HG03575 (cell line): Measurements from ENCODE around the gene CDK4.

Experiments used
- ATAC-seq: cut with Tn5 transposase; IDR thresholded peaks from one replicate; pipeline ENCODE4 v1.9.1; 2021; ENCODE audit not compliant: unreplicated experiment, insufficient number of reproducible peaks, low FRiP score; ENCODE audit errors: extremely low read depth

CDK4 gene

DNA sequence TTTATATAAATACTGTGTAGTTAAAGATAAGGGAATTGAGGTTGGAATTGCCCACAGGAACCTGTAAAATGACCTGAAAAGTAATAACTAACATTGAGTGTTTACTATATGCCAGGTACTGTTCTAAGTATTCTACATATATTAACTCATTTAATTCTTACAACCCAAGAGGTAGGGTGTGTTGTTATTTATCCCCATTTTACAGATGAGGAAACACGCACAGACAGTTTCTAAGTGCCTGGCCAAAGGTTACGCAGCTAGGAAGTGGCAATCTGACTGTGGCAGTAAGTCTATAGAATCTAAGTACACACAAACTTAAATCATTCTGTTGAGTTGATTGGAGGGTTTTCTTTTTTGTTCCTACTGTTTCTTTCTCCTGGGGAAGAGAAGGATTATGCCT, 8.3 kb downstream of the CDK4 start:
- no peak for ATAC-seq

- no peak for ATAC-seq
Observed at GRCh38 chr12:57741844-57742738, 10.0 kb downstream of the CDK4 start.

GRCh38 chr12:57741413-57741789, 10.7 kb downstream of the CDK4 start:
- no peak for ATAC-seq

- ATAC-seq, result no peak
Observed at GRCh38 chr12:57740656-57741412, 11.3 kb downstream of the CDK4 start.

- no peak for ATAC-seq
Observed at GRCh38 chr12:57739914-57740538, 12.1 kb downstream of the CDK4 start.

GRCh38 chr12:57739387-57739786, 12.7 kb downstream of the CDK4 start:
- ATAC-seq, result no peak

GRCh38 chr12:57738661-57739237, 13.4 kb downstream of the CDK4 start, which contains the start of gene AGAP2:
AGAP2 (minus strand) TSS chr12:57738742; CDS start chr12:57738246, 496 bp downstream.
- no peak for ATAC-seq

- ATAC-seq, result no peak
Observed at GRCh38 chr12:57737467-57738460, 14.3 kb downstream of the CDK4 start.

DNA sequence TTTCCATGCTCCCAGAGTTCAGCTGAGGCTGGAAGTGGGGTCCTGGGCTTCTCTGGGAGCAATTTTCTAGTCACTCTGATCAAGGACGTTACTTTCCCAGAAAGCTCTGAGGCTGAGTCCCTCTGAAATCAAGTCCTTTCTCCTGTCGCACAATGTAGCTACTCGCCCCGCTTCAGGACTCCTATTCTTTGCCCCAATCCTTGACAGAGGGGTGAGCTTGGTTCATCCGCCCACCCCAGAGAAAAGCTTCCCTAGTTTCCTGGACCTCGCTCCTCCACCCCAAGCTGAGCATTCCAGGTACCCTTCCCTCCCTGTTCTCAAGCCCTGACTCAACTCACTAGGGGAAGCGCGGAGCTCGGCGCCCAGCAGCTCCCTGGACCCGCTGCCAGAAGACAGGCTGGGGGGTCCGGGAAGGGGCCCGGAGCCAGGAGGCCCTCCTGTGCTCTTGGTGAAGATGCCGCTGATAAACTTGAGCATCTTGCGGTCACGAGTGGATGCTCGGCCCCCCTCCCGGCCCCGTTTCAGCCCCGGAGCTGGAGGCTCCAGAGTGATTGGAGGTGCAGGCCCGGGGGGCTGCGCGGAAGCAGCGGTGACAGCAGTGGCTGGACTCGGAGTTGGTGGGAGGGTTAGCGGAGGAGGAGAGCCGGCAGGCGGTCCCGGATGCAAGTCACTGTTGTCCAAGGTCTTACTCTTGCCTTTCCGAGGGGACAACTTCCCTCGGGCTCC, 15.2 kb downstream of the CDK4 start:
- ATAC-seq, result no peak

- ATAC-seq, result no peak
Observed at GRCh38 chr12:57735952-57736740, 16.0 kb downstream of the CDK4 start.

- no peak for ATAC-seq
Observed at GRCh38 chr12:57735198-57735855, 16.8 kb downstream of the CDK4 start.

DNA sequence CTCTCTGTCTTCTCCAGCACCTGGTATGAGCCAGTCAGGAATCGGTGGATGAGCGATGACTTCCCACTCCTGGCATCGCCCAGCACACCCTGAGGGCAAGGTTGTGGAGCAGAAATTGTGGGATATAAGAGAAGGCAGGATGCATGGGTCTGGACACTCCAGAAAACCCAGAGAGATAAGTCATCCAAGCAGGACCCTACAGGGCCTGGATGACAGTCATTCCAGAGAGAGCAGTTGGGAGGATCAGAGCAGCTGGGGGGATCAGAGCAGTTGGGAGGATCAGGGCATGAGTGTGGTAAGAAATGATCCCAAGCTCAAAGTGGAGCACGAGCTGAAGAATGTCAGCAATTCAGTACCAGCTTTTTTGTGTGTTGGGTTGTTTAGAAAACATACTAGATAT, 17.5 kb downstream of the CDK4 start:
- no peak for ATAC-seq

DNA sequence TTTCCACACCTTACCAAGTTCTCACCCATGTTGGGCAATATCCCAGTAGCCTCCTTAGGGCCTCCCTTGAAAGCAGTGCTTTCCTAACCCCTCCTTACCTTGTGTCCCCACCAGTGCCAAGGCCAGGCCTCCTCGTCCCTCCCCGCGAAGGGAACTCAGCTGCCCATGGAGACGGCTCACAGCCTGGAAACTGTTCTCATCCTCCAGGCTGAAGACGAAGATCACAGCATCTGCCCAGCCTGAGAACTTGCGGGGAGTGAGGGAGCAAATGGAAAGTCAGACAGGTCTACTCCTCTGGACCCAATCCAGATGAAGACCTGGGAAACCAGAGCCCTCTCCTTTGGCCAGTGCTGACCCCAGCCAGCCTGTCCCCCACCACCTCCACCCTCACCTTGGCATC, 18.2 kb downstream of the CDK4 start:
- no peak for ATAC-seq

GRCh38 chr12:57732726-57733593, 19.1 kb downstream of the CDK4 start:
- ATAC-seq, result no peak

- no peak for ATAC-seq
Observed at GRCh38 chr12:57732270-57732669, 19.8 kb downstream of the CDK4 start.
